CD4-positive, alpha-beta T cell (primary cell): ENCODE measurements around the gene CYB5R3. TPM values are rescaled to one million over a fixed set of nuclear protein-coding genes. Genes with fewer than 3 reads are reported as not detected.
"Not testable (repeated sequence)": the region's sequence is repeated elsewhere in the genome, so short reads cannot be mapped to it uniquely, and the experiment has no call there.

ENCODE experiments used
- ATAC-seq: fragments of 200-7000 bp; cut with Tn5 transposase; one replicate; pipeline ENCODE4 v1.10.0; 2022; ENCODE audit warnings: mild to moderate bottlenecking; ENCODE audit not compliant: poor library complexity
- CTCF ChIA-PET: fragments of 350-600 bp; sonication (Branson Sonifier 250); formaldehyde crosslinking; loops from one replicate; lab custom pipeline; 2021; ENCODE audit warnings: antibody characterized with exemption, inconsistent platforms; lab: Charles Lee
- POLR2A ChIA-PET: fragments of 350-600 bp; sonication (Branson Sonifier 250); formaldehyde crosslinking; loops from one replicate; lab custom pipeline; 2021; ENCODE audit warnings: antibody characterized with exemption, inconsistent platforms; lab: Charles Lee
- DNase-seq, 14 experiments: peaks; one replicate each; pipeline ENCODE4 v3.0.0-alpha.2; 2013 to 2020; ENCODE audit warnings: mixed read lengths in 2 of 14
- H3K27ac ChIP-seq, 2 donors: one replicate each; pipeline versions ENCODE4 v1.5.1 to v1.7.0; 2013; ENCODE audit warnings: low read length in 2 of 2, low read depth in 1 of 2, mild to moderate bottlenecking in 1 of 2
- H3K27me3 ChIP-seq, 2 experiments: 1 replicate in 1 of 2; 2 replicates in 1 of 2; pipeline versions ENCODE4 v1.6.1 to v1.7.0; 2013; ENCODE audit warnings: low read length in 2 of 2, control low read depth in 1 of 2, mild to moderate bottlenecking in 1 of 2, moderate library complexity in 1 of 2; ENCODE audit not compliant: insufficient read depth in 2 of 2, control insufficient read depth in 1 of 2
- H3K36me3 ChIP-seq: one replicate; pipeline ENCODE4 v1.6.1; 2013; ENCODE audit warnings: low read length, control low read depth; ENCODE audit not compliant: insufficient read depth
- H3K4me1 ChIP-seq: one replicate; pipeline ENCODE4 v1.6.1; 2013; ENCODE audit warnings: low read length, control low read depth; ENCODE audit not compliant: insufficient read depth
- H3K4me3 ChIP-seq: one replicate; pipeline ENCODE4 v1.5.1; 2013; ENCODE audit warnings: mild to moderate bottlenecking, low read length, moderate library complexity
- H3K9me3 ChIP-seq, 2 experiments: 1 replicate in 1 of 2; 2 replicates in 1 of 2; pipeline versions ENCODE4 v1.6.1 to v1.7.0; 2013; ENCODE audit warnings: low read length in 2 of 2, mild to moderate bottlenecking in 2 of 2, control low read depth in 1 of 2, moderate library complexity in 1 of 2; ENCODE audit not compliant: control insufficient read depth in 1 of 2, insufficient read depth in 1 of 2
- H3K27ac Mint-ChIP-seq: one replicate; pipeline ENCODE4 v1.8.0; 2020; ENCODE audit warnings: mixed read lengths
- H3K27me3 Mint-ChIP-seq: one replicate; pipeline ENCODE4 v1.8.0; 2021; ENCODE audit warnings: mixed read lengths
- H3K36me3 Mint-ChIP-seq: one replicate; pipeline ENCODE4 v1.8.0; 2021; ENCODE audit warnings: low read depth, mixed read lengths
- H3K4me1 Mint-ChIP-seq: one replicate; pipeline ENCODE4 v1.8.0; 2021; ENCODE audit warnings: low read depth, mixed read lengths
- H3K4me3 Mint-ChIP-seq: one replicate; pipeline ENCODE4 v1.8.0; 2020; ENCODE audit warnings: mild to moderate bottlenecking, mixed read lengths
- H3K9me3 Mint-ChIP-seq: one replicate; pipeline ENCODE4 v1.8.0; 2020; ENCODE audit warnings: mixed read lengths
- CTCF ChIP-seq: fragments of 200-600 bp; IDR thresholded peaks from one replicate; pipeline ENCODE4 v1.8.0; 2022; ENCODE audit warnings: antibody characterized with exemption, mild to moderate bottlenecking
- intact Hi-C, 2 experiments: fragments of 100-400 bp; cut with DNase I in 1 of 2; cut with micrococcal nuclease in 1 of 2; formaldehyde crosslinking; loops; one replicate each; pipeline versions ENCODE4 v1.15.1 to v1.9.0; 2023 to 2025; cut with DNase I, micrococcal nuclease
- total RNA-seq, 174 experiments: library from RNA in 2 of 174; stranded (reverse) in 2 of 174; gene quantifications; one replicate each; pipeline ENCODE4 v1.2.3 and lab custom pipeline; 2021 to 2026

Gene CYB5R3
- total RNA-seq, 2 experiments from 2014 or later, result 39.8 to 41.2 TPM

DNA sequence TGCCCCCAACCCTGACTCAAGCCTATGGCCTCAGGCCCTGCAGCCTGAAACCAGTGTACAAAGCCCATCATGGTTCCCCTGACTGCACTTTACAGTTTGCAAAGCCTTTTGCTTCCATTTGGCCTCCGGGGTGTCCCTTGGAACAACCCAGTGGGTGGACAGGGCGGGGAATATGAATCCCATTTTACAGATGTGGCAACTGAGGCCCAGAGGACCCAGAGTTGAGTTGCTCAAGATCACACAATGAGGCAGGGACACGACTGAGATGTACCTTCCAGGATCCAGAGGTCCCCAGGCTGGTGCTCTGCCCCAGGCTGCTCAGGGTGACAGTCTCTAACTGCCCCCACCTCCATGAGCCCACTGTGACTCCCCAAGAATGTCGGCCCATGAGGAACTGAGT is 29.1 kb downstream of the CYB5R3 start:
- ATAC-seq (no peak), DNase-seq (no peak)
- Mint-ChIP-seq H3K36me3 (peaks cover 26% of the 10 kb centered on the region), H3K27ac (no peak overlapping the region), H3K27me3 (no peaks in the 10 kb centered on the region), H3K9me3 (no peaks in the 10 kb centered on the region), H3K4me3 (no peak overlapping the region), H3K4me1 (peaks cover 15% of the 10 kb centered on the region)
- peaks cover 21% of the 10 kb centered on the region for H3K4me1 ChIP-seq
- peaks cover 19% of the 10 kb centered on the region for H3K36me3 ChIP-seq
- POLR2A ChIA-PET, result no interaction called here
- no peak for TF ChIP-seq CTCF
- intact Hi-C loops, result no loop called here
- no peak overlapping the region for H3K4me3 ChIP-seq
- H3K9me3 ChIP-seq, result no peaks in the 10 kb centered on the region
- H3K27ac ChIP-seq, result no peak overlapping the region
- H3K27me3 ChIP-seq, result no peaks in the 10 kb centered on the region
- CTCF ChIA-PET, result no interaction called here

DNA sequence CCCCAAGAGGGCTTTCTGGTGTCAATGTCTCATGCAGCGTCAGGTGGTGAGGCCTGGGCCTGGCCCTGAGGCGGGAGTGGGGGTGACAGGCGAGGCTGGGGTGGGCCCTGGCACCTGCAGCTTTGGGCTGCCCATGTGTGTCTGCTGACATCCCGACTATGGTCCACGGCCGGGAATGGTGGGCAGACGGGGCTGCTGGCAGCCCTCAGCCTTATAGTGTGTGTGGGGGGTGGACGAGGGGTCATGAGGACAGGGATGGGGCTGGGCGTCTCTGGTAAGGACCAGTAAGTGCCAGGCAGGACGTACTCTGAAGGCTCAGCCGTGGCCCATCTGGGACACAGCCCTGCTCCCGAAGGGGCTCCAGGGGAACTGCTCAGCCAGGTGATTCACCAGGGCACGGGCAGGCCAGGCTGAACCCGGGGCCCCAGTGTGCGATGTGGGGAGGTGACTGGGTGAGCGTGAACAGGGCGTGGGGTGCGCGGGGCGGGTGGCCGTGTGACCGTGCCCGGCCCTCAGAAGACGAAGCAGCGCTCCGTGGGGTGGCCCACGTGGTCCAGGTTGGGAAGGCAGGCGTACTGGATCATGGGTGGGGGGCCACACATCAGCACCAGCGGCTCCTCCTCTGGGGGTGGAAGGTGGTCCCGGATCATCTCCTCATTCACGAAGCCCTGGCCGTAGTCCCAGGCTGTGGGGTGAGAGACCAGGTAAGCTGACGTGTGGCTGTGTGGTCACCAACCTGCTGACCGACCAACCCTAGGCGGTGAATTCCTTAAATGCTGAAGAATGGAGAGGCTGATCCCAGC is 29.7 kb downstream of the CYB5R3 start:
- peaks cover 19% of the 10 kb centered on the region for H3K36me3 ChIP-seq
- H3K4me3 ChIP-seq, result no peak overlapping the region
- ChIA-PET CTCF (no interaction called here), POLR2A (no interaction called here)
- TF ChIP-seq CTCF, result no peak
- no peak overlapping the region for H3K27ac ChIP-seq
- peaks cover 32% of the 10 kb centered on the region for H3K36me3 Mint-ChIP-seq
- H3K4me1 Mint-ChIP-seq, result peaks cover 19% of the 10 kb centered on the region
- peaks cover 21% of the 10 kb centered on the region for H3K4me1 ChIP-seq
- intact Hi-C loops, result loop anchor here in 1 of 2 experiments (10.0 kb wide), 1 partner anchor 545 kb away; the partner anchor contains the start of genes NAGA, PHETA2 and SMDT1
- DNase-seq (no peak), ATAC-seq (no peak)
- H3K27ac Mint-ChIP-seq, result peak overlapping the region; percentile 24
- H3K4me3 Mint-ChIP-seq, result no peak overlapping the region
- H3K27me3 ChIP-seq, result no peaks in the 10 kb centered on the region
- no peaks in the 10 kb centered on the region for H3K9me3 ChIP-seq
- no peaks in the 10 kb centered on the region for H3K27me3 Mint-ChIP-seq
- H3K9me3 Mint-ChIP-seq, result no peaks in the 10 kb centered on the region

DNA sequence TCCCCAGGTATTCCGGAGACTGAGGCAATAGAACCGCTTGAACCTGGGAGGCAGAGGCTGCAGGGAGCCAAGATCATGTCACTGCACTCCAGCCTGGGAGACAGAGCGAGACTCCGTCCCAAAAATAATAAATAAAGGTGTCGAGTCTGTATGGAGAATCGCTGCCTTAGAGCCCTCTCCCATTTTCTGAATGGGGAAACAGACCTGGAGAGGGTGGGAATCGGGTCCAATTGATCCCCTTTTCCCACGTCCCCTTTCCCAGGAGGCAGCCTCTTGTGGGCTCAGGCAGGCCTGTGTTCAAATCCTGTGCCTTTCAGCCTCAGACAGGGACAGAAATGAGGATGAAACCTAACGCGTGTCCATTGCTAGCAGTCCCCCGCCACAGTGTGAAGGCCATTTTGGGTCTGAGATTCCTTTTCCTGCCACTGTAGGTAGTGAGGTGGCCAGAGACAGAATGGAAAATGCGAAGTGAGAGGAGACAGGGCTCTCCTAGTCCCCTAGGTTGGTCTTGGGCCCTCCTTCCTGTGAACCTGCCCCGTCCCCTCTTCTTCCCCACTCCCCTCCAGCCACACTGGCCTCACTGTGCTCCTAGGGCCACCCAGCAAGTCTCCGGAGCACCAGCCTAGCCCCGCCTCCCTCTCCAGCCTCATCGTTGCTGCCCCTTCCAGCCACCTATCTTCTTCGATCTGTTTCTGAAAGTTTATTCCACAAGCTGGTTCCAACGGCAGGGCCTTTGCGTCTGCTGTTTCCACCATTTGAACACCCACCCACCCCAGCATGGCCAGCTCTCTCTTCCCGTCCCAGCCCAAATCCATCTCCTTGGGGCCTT is 31.8 kb downstream of the CYB5R3 start:
- Mint-ChIP-seq H3K36me3 (peaks cover 41% of the 10 kb centered on the region), H3K9me3 (no peaks in the 10 kb centered on the region), H3K27ac (peak overlapping the region; percentile 99), H3K4me3 (peak overlapping the region; percentile 77), H3K4me1 (peaks cover 38% of the 10 kb centered on the region), H3K27me3 (no peaks in the 10 kb centered on the region)
- ChIA-PET POLR2A (interaction anchor here (3.6 kb wide), 1 partner anchor 31 kb away, joined by 58 read pairs; the partner anchor contains the start of gene CYB5R3), CTCF (no interaction called here)
- Histone ChIP-seq H3K4me3 (no peak overlapping the region), H3K27ac (no peak overlapping the region), H3K9me3 (no peaks in the 10 kb centered on the region), H3K27me3 (no peaks in the 10 kb centered on the region), H3K36me3 (peaks cover 15% of the 10 kb centered on the region), H3K4me1 (peaks cover 39% of the 10 kb centered on the region)
- no peak for DNase-seq
- intact Hi-C loops, result loop anchor here in 1 of 2 experiments (10.0 kb wide), 1 partner anchor 543 kb away; the partner anchor contains the start of genes NAGA, PHETA2 and SMDT1
- TF ChIP-seq CTCF, result no peak
- ATAC-seq, result no peak

DNA sequence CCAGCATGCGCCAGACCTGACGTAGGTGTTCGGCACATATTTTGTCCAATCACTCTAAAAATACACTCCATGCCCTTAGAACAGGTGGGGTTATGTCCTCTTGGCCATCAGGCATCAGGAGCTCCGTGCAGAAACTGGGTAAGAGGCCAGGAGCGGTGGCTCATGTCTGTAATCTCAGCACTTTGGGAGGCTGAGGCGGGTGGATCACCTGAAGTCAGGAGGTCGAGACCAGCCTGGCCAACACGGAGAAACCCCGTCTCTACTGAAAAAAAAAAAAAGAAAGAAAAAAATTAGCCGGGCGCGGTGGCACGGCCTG is 33.4 kb downstream of the CYB5R3 start:
- POLR2A ChIA-PET, result interaction anchor here (0.7 to 3.6 kb wide), 13 partner anchors 8 to 572 kb away, joined by 3 to 58 read pairs (median 4); partner anchors contain the start of gene CYB5R3
- H3K27me3 ChIP-seq, CTCF ChIA-PET, H3K9me3 ChIP-seq, ATAC-seq, H3K9me3 Mint-ChIP-seq, H3K27me3 Mint-ChIP-seq, DNase-seq: not testable (repeated sequence)
- Mint-ChIP-seq H3K27ac (peak overlapping the region; percentile 99), H3K4me1 (peaks cover 47% of the 10 kb centered on the region), H3K36me3 (peaks cover 44% of the 10 kb centered on the region), H3K4me3 (peak overlapping the region; percentile 90)
- Histone ChIP-seq H3K4me1 (peaks cover 50% of the 10 kb centered on the region), H3K4me3 (peak overlapping the region; percentile 91), H3K27ac (peak overlapping the region; percentile 83 to 98), H3K36me3 (peaks cover 29% of the 10 kb centered on the region)
- intact Hi-C loops, result loop anchor here (2.0 to 10.0 kb wide), 5 partner anchors 33 to 571 kb away; partner anchors contain the start of genes ARFGAP3 (in 1 of the 2), CYB5R3 (in 1 of the 2), NAGA (in 1 of the 2) and PHETA2 (in 1 of the 2)
